AG09319 (cell line): ENCODE measurements around the gene TSC22D1.

Experiments used
- DNase-seq: peaks from one replicate; pipeline ENCODE4 v3.0.0-alpha.2; 2010; ENCODE audit warnings: low read depth; ENCODE audit errors: extremely low read depth
- CTCF ChIP-seq: IDR thresholded peaks from 2 replicates; pipeline ENCODE4 v1.5.1; 2011; ENCODE audit warnings: low read depth, mild to moderate bottlenecking, inconsistent platforms, low read length, moderate library complexity

The TSC22D1 gene

GRCh38 chr13:44453069-44453468 lies 123.1 kb downstream of the TSC22D1 start:
- DNase-seq = no peak
- no peak for TF ChIP-seq CTCF

- no peak for TF ChIP-seq CTCF
Measured at GRCh38 chr13:44452418-44452817, 123.7 kb downstream of the TSC22D1 start.

GRCh38 chr13:44451651-44452050 lies 124.5 kb downstream of the TSC22D1 start:
- no peak for DNase-seq
- no peak for TF ChIP-seq CTCF

More at GRCh38 chr13:44452418-44452817, 123.7 kb downstream of the TSC22D1 start:
- DNase-seq = no peak

- DNase-seq = no peak
- no peak for TF ChIP-seq CTCF
Measured at GRCh38 chr13:44451126-44451525, 125.0 kb downstream of the TSC22D1 start.

- TF ChIP-seq CTCF = no peak
Measured at GRCh38 chr13:44449999-44450821, 125.9 kb downstream of the TSC22D1 start.

GRCh38 chr13:44448875-44449274 lies 127.3 kb downstream of the TSC22D1 start:
- no peak for TF ChIP-seq CTCF
- no peak for DNase-seq

More at GRCh38 chr13:44449999-44450821, 125.9 kb downstream of the TSC22D1 start:
- no peak for DNase-seq

GRCh38 chr13:44448373-44448772 lies 127.8 kb downstream of the TSC22D1 start:
- no peak for TF ChIP-seq CTCF
- no peak for DNase-seq
